Measurements from ENCODE around the gene SGTB. TPM values are rescaled to one million over a fixed set of nuclear protein-coding genes. Genes with fewer than 3 reads are reported as not detected.
"Not testable (repeated sequence)": the region's sequence is repeated elsewhere in the genome, so short reads cannot be mapped to it uniquely, and the experiment has no call there.

SGTB gene
- total and polyA plus RNA-seq, 2 of the 8 experiments (the other 6 are each of a cell fraction or from before 2014, with no cell fraction given) = 2.2 to 18.7 TPM

GRCh38 chr5:65676056-65676455, 45.9 kb downstream of the SGTB start:
- H2BK120ac ChIP-seq (replicated peaks; ENCODE audit: low read depth, low read length); H2BK12ac ChIP-seq (ENCODE audit: low read depth, low read length); H4K8ac ChIP-seq (ENCODE audit: extremely low read depth, insufficient read depth, low read length); H3K27ac ChIP-seq (ENCODE audit: low read depth, low read length); H3K18ac ChIP-seq (ENCODE audit: extremely low read depth, low read length); H3K4ac ChIP-seq (replicated peaks; ENCODE audit: insufficient read length, low read depth, low read length); DNase-seq (ENCODE audit: low read depth in 1 of 2, low spot score in 2 of 2); H3K4me2 ChIP-seq (ENCODE audit: insufficient read depth in 1 of 2, low read depth in 2 of 2, low read length in 2 of 2); H4K5ac ChIP-seq (ENCODE audit: insufficient read length, low read depth, low read length); H4K91ac ChIP-seq (replicated peaks; ENCODE audit: insufficient read length, low read length); H3K79me2 ChIP-seq (ENCODE audit: control insufficient read depth in 1 of 2, insufficient read depth in 2 of 2, low read length in 2 of 2); H2BK5ac ChIP-seq (ENCODE audit: low read depth, low read length); H2BK20ac ChIP-seq (ENCODE audit: low read length); H3K9me3 ChIP-seq (ENCODE audit: insufficient read depth in 2 of 2, low read depth in 1 of 2, low read length in 1 of 2); H4K20me1 ChIP-seq (replicated peaks in 1 of 2; ENCODE audit: control insufficient read depth in 1 of 2, insufficient read depth in 2 of 2, low read length in 2 of 2); H3K23ac ChIP-seq (ENCODE audit: insufficient read length); H3K14ac ChIP-seq (ENCODE audit: insufficient read length); H3K56ac ChIP-seq (replicated peaks; ENCODE audit: insufficient read length, low read depth, low read length); H3K79me1 ChIP-seq (ENCODE audit: low read depth, low read length); H2AFZ ChIP-seq (ENCODE audit: low read length); H3K4me3 ChIP-seq (ENCODE audit: extremely low read depth in 1 of 4, insufficient read depth in 2 of 4, low read depth in 3 of 4, low read length in 4 of 4); H3K9ac ChIP-seq (replicated peaks in 1 of 4; ENCODE audit: extremely low read depth in 1 of 4, low read depth in 3 of 4, low read length in 3 of 4); H3K4me1 ChIP-seq (replicated peaks in 1 of 4; ENCODE audit: control insufficient read depth in 3 of 4, insufficient read depth in 4 of 4, low read length in 3 of 4); FAIRE-seq; POLR2A ChIA-PET (ENCODE audit: partially characterized antibody); H2AK5ac ChIP-seq (ENCODE audit: low read depth, low read length); H3K36me3 ChIP-seq (ENCODE audit: control insufficient read depth in 2 of 4, insufficient read depth in 4 of 4, low read length in 3 of 4); H3K27me3 ChIP-seq (replicated peaks in 1 of 4; ENCODE audit: control insufficient read depth in 3 of 4, extremely low read depth in 1 of 4, insufficient read depth in 3 of 4, low read length in 3 of 4); H3K23me2 ChIP-seq (ENCODE audit: low read depth, low read length); H2BK15ac ChIP-seq (ENCODE audit: low read length): not testable (repeated sequence)
- 84% methylated on average over 3 of the region's 3 CpGs; no CpG with 5 or more reads in 1 of the 2 experiments for WGBS, 2 experiments (ENCODE audit: extremely low coverage in 1 of 2, insufficient coverage in 1 of 2, insufficient read length in 1 of 2, insufficient replicate concordance in 2 of 2, low coverage in 1 of 2, low lambda C conversion rate in 2 of 2, missing lambda C conversion rate in 1 of 2)
- CTCF ChIA-PET (ENCODE audit: partially characterized antibody) = interaction anchor here (7.8 kb wide), 1 partner anchor 11 kb away, joined by 43 read pairs; no protein-coding TSS in a partner anchor
